Measurements from ENCODE around the gene CPE. TPM values are rescaled to one million over a fixed set of nuclear protein-coding genes. Genes with fewer than 3 reads are reported as not detected.

CPE gene
- total and polyA plus RNA-seq, 2 of the 4 experiments (the other 2 are of a cell fraction) = 3.6 to 13.5 TPM

DNA sequence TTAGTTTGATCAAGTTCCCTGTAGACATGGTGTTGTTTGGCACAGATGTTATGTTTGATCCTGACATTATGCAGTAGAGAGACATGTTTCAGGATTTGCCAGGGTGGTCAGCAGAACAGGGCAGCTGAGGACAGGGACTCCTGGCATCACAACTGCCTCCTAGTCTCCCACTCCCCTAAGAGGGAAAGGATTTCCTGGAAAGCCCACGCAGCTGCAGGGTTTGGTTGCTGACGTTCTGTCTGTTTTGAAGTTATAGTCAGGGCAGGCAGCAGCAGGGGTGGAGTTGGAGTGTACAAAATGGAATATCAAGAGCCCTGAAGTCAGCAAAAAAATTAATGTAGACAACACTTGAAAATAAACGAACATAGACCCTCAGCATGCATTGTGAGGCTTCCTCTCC is 125.4 kb downstream of the CPE start:
- Histone ChIP-seq H3K27me3 (ENCODE audit: control insufficient read depth, insufficient read depth, low read length) (no peaks in the 10 kb centered on the region), H2AK5ac (ENCODE audit: low read depth, low read length) (no peak overlapping the region), H3K56ac (ENCODE audit: extremely low read depth, insufficient read depth, low read length) (no peak overlapping the region), H3K9me3 (ENCODE audit: control insufficient read depth, insufficient read depth, low read length) (no peaks in the 10 kb centered on the region), H4K91ac (ENCODE audit: insufficient read depth, low read depth, low read length) (no peak overlapping the region), H4K20me1 (ENCODE audit: insufficient read depth, low read length) (no peaks in the 10 kb centered on the region), H2BK120ac (ENCODE audit: low read depth, low read length) (no peak overlapping the region), H2AK9ac (replicated peaks; ENCODE audit: low read depth, low read length, poor library complexity) (no peak overlapping the region), H3K36me3 (ENCODE audit: control insufficient read depth, insufficient read depth, low read length) (no peaks in the 10 kb centered on the region), H4K8ac (ENCODE audit: low read depth in 2 of 2, low read length in 2 of 2) (no peak overlapping the region), H2BK15ac (ENCODE audit: low read depth, low read length) (no peak overlapping the region), H3K79me1 (ENCODE audit: low read depth in 1 of 2, low read length in 2 of 2) (no peaks in the 10 kb centered on the region), H3K14ac (replicated peaks; ENCODE audit: low read depth, low read length) (no peak overlapping the region), H3K4me3 (ENCODE audit: insufficient read depth, low read depth, low read length) (no peak overlapping the region), H2AFZ (replicated peaks; ENCODE audit: low read length, poor library complexity) (no peak overlapping the region), H3K27ac (ENCODE audit: insufficient read depth, low read length) (no peak overlapping the region), H3K4me2 (ENCODE audit: low read depth, low read length) (no peak overlapping the region), H4K5ac (ENCODE audit: low read depth, low read length) (no peak overlapping the region), H3K4ac (ENCODE audit: low read depth, low read length) (no peak overlapping the region), H3K9me1 (ENCODE audit: insufficient read depth, low read length) (no peaks in the 10 kb centered on the region), H3K4me1 (ENCODE audit: control insufficient read depth, insufficient read depth, low read length) (peaks cover 2% of the 10 kb centered on the region; the same call in 1 of the 2 replicates), H3K9ac (ENCODE audit: low read depth, low read length) (no peak overlapping the region), H3K18ac (ENCODE audit: low read depth, low read length) (no peak overlapping the region), H2BK20ac (ENCODE audit: low read depth, low read length) (no peak overlapping the region), H2BK5ac (ENCODE audit: low read depth, low read length, poor library complexity, severe bottlenecking) (no peak overlapping the region), H3K23ac (ENCODE audit: low read depth, low read length) (no peak overlapping the region)
- in situ Hi-C loops (cut with MboI; ENCODE audit: low sequenced_read_pairs) (no loop called here), intact Hi-C loops (cut with micrococcal nuclease) (no loop called here), dilution Hi-C loops (cut with HindIII; ENCODE audit: low sequenced_read_pairs, unreplicated experiment) (no loop called here)
- ChIA-PET POLR2A (ENCODE audit: unreplicated experiment) (no interaction called here), CTCF (interaction anchor here (2.3 kb wide), 1 partner anchor 11 kb away, joined by 5 read pairs; no protein-coding TSS in a partner anchor)
- BruUV-seq (replicated peaks) = no TSS peak
- TF ChIP-seq, protein P1, sequence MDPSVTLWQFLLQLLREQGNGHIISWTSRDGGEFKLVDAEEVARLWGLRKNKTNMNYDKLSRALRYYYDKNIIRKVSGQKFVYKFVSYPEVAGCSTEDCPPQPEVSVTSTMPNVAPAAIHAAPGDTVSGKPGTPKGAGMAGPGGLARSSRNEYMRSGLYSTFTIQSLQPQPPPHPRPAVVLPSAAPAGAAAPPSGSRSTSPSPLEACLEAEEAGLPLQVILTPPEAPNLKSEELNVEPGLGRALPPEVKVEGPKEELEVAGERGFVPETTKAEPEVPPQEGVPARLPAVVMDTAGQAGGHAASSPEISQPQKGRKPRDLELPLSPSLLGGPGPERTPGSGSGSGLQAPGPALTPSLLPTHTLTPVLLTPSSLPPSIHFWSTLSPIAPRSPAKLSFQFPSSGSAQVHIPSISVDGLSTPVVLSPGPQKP (IDR thresholded peaks at IDR 0.05; ENCODE audit: borderline replicate concordance, low read depth, low read length) = no peak
- no peak for TF ChIP-seq RFX5 (IDR thresholded peaks at IDR 0.05; ENCODE audit: low read depth, low read length)
- no peak for TF ChIP-seq MAZ (IDR thresholded peaks at IDR 0.05; ENCODE audit: borderline replicate concordance, low read depth, low read length)
- no peak for TF ChIP-seq MAFK (IDR thresholded peaks at IDR 0.05; ENCODE audit: low read depth, low read length)
- TF ChIP-seq FOS (IDR thresholded peaks at IDR 0.05; ENCODE audit: low read depth, low read length) = no peak
- ATAC-seq (ENCODE audit: low read depth) (no peak), DNase-seq (no peak)
- no CpG with 5 or more reads among the region's 3 CpGs for WGBS, 2 experiments (ENCODE audit: extremely low coverage in 2 of 2, insufficient read length in 1 of 2)
